Stomach smooth muscle (tissue), 2 donors: Measurements from ENCODE around the gene RB1.

ENCODE experiments used
- H3K27ac ChIP-seq: one replicate; pipeline ENCODE4 v1.7.0; 2013; ENCODE audit warnings: mild to moderate bottlenecking, low read length, inconsistent platforms
- H3K27me3 ChIP-seq, 2 donors: one replicate each; pipeline ENCODE4 v1.7.0; 2013; ENCODE audit warnings: low read length in 2 of 2; ENCODE audit not compliant: insufficient read depth in 2 of 2, control insufficient read depth in 1 of 2
- H3K36me3 ChIP-seq, 2 donors: one replicate each; pipeline ENCODE4 v1.7.0; 2013; ENCODE audit warnings: low read length in 2 of 2; ENCODE audit not compliant: control insufficient read depth in 2 of 2, insufficient read depth in 2 of 2
- H3K4me1 ChIP-seq: one replicate; pipeline ENCODE4 v1.7.0; 2013; ENCODE audit warnings: low read length; ENCODE audit not compliant: control insufficient read depth, insufficient read depth
- H3K4me3 ChIP-seq, 2 donors: one replicate each; pipeline ENCODE4 v1.7.0; 2013; ENCODE audit warnings: low read length in 2 of 2
- H3K9ac ChIP-seq, 2 donors: one replicate each; pipeline ENCODE4 v1.7.0; 2013; ENCODE audit warnings: low read length in 2 of 2, mild to moderate bottlenecking in 1 of 2
- H3K9me3 ChIP-seq, 2 donors: one replicate each; pipeline ENCODE4 v1.7.0; 2013; ENCODE audit warnings: low read length in 2 of 2; ENCODE audit not compliant: control insufficient read depth in 2 of 2
- donor health status: healthy.
- donor health status: Pancreatic carcinoma.

The RB1 gene

DNA sequence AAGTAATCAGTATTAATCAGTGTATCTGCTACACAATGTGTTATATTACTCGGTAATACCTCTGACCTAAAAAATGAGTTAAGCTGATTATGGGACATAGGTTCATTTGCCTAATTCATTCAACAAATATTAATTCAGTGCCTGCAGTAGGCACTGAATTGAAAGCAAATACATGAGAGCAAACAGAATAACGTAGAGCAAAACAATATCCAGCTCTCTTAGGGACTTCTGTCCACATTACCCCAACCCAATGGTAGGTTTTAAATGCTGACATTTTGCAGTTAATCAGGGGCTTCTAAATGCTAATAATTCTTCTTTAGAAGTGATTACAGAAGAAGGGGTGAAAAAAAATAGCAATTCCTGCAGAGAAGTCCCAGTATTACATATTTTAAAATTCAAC is 224.4 kb downstream of the RB1 start:
- Histone ChIP-seq H3K27ac (no peak overlapping the region), H3K4me1 (peaks cover 7% of the 10 kb centered on the region), H3K36me3 (no peaks in the 10 kb centered on the region), H3K27me3 (no peaks in the 10 kb centered on the region), H3K9me3 (no peaks in the 10 kb centered on the region), H3K9ac (no peak overlapping the region), H3K4me3 (no peak overlapping the region)

DNA sequence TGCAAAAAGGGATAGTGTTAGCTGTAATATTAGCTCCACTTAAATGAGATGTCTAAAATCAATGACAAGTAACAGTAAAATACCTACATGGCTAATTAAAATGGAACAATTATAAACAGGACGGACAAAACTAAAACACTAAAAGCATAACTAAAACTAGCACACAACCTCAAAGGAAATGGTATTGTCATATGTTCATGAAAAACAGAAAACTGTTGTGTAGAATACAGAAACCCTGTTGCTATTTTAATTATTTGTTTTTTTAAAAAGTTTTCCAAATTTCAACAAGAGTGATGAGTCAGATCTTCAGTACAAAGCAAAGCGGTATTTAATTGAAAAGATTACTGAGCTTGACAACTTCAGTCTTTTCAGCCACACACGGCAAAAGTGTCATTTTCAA is 225.2 kb downstream of the RB1 start:
- no peak overlapping the region for H3K9ac ChIP-seq
- H3K27ac ChIP-seq: no peak overlapping the region
- H3K27me3 ChIP-seq: no peaks in the 10 kb centered on the region
- H3K4me1 ChIP-seq: peaks cover 13% of the 10 kb centered on the region
- no peaks in the 10 kb centered on the region for H3K36me3 ChIP-seq
- no peak overlapping the region for H3K4me3 ChIP-seq
- no peaks in the 10 kb centered on the region for H3K9me3 ChIP-seq

DNA sequence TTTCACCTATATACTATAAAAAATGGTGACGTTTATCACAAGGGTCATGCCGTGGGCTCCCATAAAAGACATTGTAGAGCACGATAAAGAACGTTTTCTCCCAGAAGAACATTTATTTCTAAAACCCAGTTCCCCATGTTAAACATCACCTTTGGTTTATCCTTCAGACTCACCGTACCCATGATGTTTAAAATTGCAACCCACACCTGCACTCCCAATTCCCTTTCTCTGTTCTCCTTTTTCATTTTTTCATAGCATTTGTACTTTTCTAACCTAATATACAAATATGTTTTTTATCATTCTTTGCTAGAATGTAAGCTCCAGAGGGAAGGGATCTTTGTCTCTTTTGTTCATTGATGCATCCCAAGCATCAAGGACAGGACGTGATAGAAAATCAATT is 227.3 kb downstream of the RB1 start:
- Histone ChIP-seq H3K9me3 (no peaks in the 10 kb centered on the region), H3K36me3 (no peaks in the 10 kb centered on the region), H3K9ac (no peak overlapping the region), H3K4me3 (no peak overlapping the region), H3K27me3 (no peaks in the 10 kb centered on the region), H3K27ac (no peak overlapping the region), H3K4me1 (peaks cover 14% of the 10 kb centered on the region)
